Placental epithelial cell (primary cell): Measurements from ENCODE around the gene RHOT2. TPM values are rescaled to one million over a fixed set of nuclear protein-coding genes. Genes with fewer than 3 reads are reported as not detected.

Experiments
- total RNA-seq: library from RNA; depleted of rRNA; stranded (reverse); fragments of >200 nt; gene quantifications from 2 replicates; pipeline ENCODE4 v1.2.3, GENCODE V29; 2012

RHOT2 gene
- total RNA-seq, 1 donor, result 62.8 TPM

Other genes starting within 250 kb of the RHOT2 start
- gene RAB11FIP3, start 242.5 kb upstream of the RHOT2 start, total RNA-seq, result 13.4 and 21.2 TPM in 2 replicates
- 25.1 and 42.8 TPM in 2 replicates for gene CAPN15, start 140.4 kb upstream of the RHOT2 start, total RNA-seq
- gene PRR35, start 107.7 kb upstream of the RHOT2 start, total RNA-seq, result 0.11 and 0.39 TPM in 2 replicates
- gene NHLRC4, start 101.1 kb upstream of the RHOT2 start, total RNA-seq, result 0.33 and 0.39 TPM in 2 replicates
- 27.2 and 36.5 TPM in 2 replicates for gene PIGQ, start 98.2 kb upstream of the RHOT2 start, total RNA-seq
- gene RAB40C, start 78.1 kb upstream of the RHOT2 start, total RNA-seq, result 13.7 and 19.0 TPM in 2 replicates
- gene WFIKKN1, start 37.1 kb upstream of the RHOT2 start, total RNA-seq, result under 0.01 and 0.33 TPM in 2 replicates
- 86.0 and 133 TPM in 2 replicates for gene METTL26, start 31.8 kb upstream of the RHOT2 start, total RNA-seq
- 10.6 and 15.9 TPM in 2 replicates for gene MCRIP2, start 26.3 kb upstream of the RHOT2 start, total RNA-seq
- gene WDR90, start 18.8 kb upstream of the RHOT2 start, total RNA-seq, result 15.4 and 24.3 TPM in 2 replicates
- 1.1 and 1.2 TPM in 2 replicates for gene RHBDL1, start 7.5 kb downstream of the RHOT2 start, total RNA-seq
- 91.0 and 98.5 TPM in 2 replicates for gene STUB1, start 12.3 kb downstream of the RHOT2 start, total RNA-seq
- 53.4 and 76.8 TPM in 2 replicates for gene JMJD8, start 16.2 kb downstream of the RHOT2 start, total RNA-seq
- 13.3 and 15.4 TPM in 2 replicates for gene WDR24, start 22.3 kb downstream of the RHOT2 start, total RNA-seq
- 0.11 TPM in 1 of 2 replicates, not detected in the other for gene FBXL16, start 37.7 kb downstream of the RHOT2 start, total RNA-seq
- gene METRN, start 47.0 kb downstream of the RHOT2 start, total RNA-seq, result 56.1 and 60.4 TPM in 2 replicates
- 29.1 and 37.8 TPM in 2 replicates for gene ANTKMT, start 53.0 kb downstream of the RHOT2 start, total RNA-seq
- gene CCDC78, start 58.3 kb downstream of the RHOT2 start, total RNA-seq, result 2.3 and 5.5 TPM in 2 replicates
- 17.0 and 21.2 TPM in 2 replicates for gene HAGHL, start 59.0 kb downstream of the RHOT2 start, total RNA-seq
- 45.2 and 53.8 TPM in 2 replicates for gene CIAO3, start 72.9 kb downstream of the RHOT2 start, total RNA-seq
- gene MSLN, start 92.6 kb downstream of the RHOT2 start, total RNA-seq, result 50.2 and 139 TPM in 2 replicates
- 29.4 and 40.1 TPM in 2 replicates for gene RPUSD1, start 120.2 kb downstream of the RHOT2 start, total RNA-seq
- 22.1 and 27.1 TPM in 2 replicates for gene CHTF18, start 120.5 kb downstream of the RHOT2 start, total RNA-seq
- gene GNG13, start 132.6 kb downstream of the RHOT2 start, total RNA-seq, result 0.39 TPM in 1 of 2 replicates, not detected in the other